Brain microvascular endothelial cell (primary cell): ENCODE data around the gene KCNK1.

Source experiments
- DNase-seq: peaks from one replicate; pipeline ENCODE4 v3.0.0-alpha.2; 2020
- H3K27ac ChIP-seq: fragments of 250-450 bp; sonication (Bioruptor Pico); 2 replicates; pipeline ENCODE4 v1.5.1; 2020; ENCODE audit warnings: mild to moderate bottlenecking, moderate library complexity
- H3K27me3 ChIP-seq: fragments of 250-450 bp; sonication (Bioruptor Pico); replicated peaks from 2 replicates; pipeline ENCODE4 v1.5.1; 2020; ENCODE audit warnings: mild to moderate bottlenecking
- H3K36me3 ChIP-seq: fragments of 250-450 bp; sonication (Bioruptor Pico); replicated peaks from 2 replicates; pipeline ENCODE4 v1.5.1; 2020; ENCODE audit warnings: mild to moderate bottlenecking
- H3K4me3 ChIP-seq: 2 replicates; pipeline ENCODE4 v1.5.1; 2011; ENCODE audit warnings: low read depth, mild to moderate bottlenecking, control low read depth, low read length, moderate library complexity
- CTCF ChIP-seq: IDR thresholded peaks from 2 replicates; pipeline ENCODE4 v1.5.1; 2011; ENCODE audit warnings: low read depth, mild to moderate bottlenecking, moderate library complexity, low read length, control low read depth, inconsistent platforms; ENCODE audit errors: missing control alignments
- in situ Hi-C: cut with HindIII; loops from 2 replicates; pipeline ENCODE4 v1.10.0; 2017; ENCODE audit warnings: low sequenced_read_pairs, low pct_ligation_motif_present

KCNK1 gene

GRCh38 chr1:233710031-233710430 lies 96.1 kb downstream of the KCNK1 start:
- no peak overlapping the region for H3K4me3 ChIP-seq
- in situ Hi-C loops, result no loop called here
- H3K27me3 ChIP-seq, result no peaks in the 10 kb centered on the region
- H3K36me3 ChIP-seq, result no peaks in the 10 kb centered on the region
- H3K27ac ChIP-seq, result no peak overlapping the region
- TF ChIP-seq CTCF, result no peak
- no peak for DNase-seq

DNA sequence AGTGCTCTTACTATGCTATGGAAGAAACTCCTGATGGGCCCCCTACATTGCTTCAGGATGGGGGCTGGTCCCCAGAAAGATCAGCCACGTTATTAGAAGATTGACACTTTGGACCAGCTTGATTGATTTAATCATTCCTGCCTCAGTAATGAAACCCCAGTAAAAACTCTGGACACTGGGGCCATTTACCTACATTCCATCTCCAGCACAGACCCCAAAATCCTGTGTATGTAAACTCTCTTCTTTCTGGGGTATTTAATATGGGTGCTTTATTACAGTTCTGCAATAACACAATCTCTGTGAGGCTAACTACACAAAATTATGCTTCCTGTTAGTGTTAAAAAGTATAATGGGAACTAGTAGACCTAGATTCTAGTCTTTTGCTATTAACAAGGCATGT lies 96.6 kb downstream of the KCNK1 start:
- Histone ChIP-seq H3K27ac (no peak overlapping the region), H3K27me3 (no peaks in the 10 kb centered on the region), H3K36me3 (no peaks in the 10 kb centered on the region), H3K4me3 (no peak overlapping the region)
- in situ Hi-C loops, result no loop called here
- no peak for TF ChIP-seq CTCF
- no peak for DNase-seq

- Histone ChIP-seq H3K27ac (no peak overlapping the region), H3K4me3 (no peak overlapping the region), H3K36me3 (no peaks in the 10 kb centered on the region), H3K27me3 (no peaks in the 10 kb centered on the region)
- no peak for DNase-seq
- in situ Hi-C loops, result no loop called here
- no peak for TF ChIP-seq CTCF
Observed at GRCh38 chr1:233714631-233715217, 100.8 kb downstream of the KCNK1 start.

GRCh38 chr1:233718057-233718456 lies 104.2 kb downstream of the KCNK1 start:
- TF ChIP-seq CTCF, result no peak
- Histone ChIP-seq H3K27me3 (no peaks in the 10 kb centered on the region), H3K36me3 (no peaks in the 10 kb centered on the region), H3K4me3 (no peak overlapping the region), H3K27ac (no peak overlapping the region)
- in situ Hi-C loops, result no loop called here
- no peak for DNase-seq

- Histone ChIP-seq H3K27me3 (no peaks in the 10 kb centered on the region), H3K27ac (no peak overlapping the region), H3K36me3 (no peaks in the 10 kb centered on the region), H3K4me3 (no peak overlapping the region)
- DNase-seq, result no peak
- in situ Hi-C loops, result no loop called here
- no peak for TF ChIP-seq CTCF
Observed at GRCh38 chr1:233719655-233720341, 105.9 kb downstream of the KCNK1 start.
